ENCODE measurements around the gene DHTKD1. TPM values are rescaled to one million over a fixed set of nuclear protein-coding genes. Genes with fewer than 3 reads are reported as not detected.

The DHTKD1 gene
- total RNA-seq, 2 donors from 2014 or later = 18.4 to 23.6 TPM

DNA sequence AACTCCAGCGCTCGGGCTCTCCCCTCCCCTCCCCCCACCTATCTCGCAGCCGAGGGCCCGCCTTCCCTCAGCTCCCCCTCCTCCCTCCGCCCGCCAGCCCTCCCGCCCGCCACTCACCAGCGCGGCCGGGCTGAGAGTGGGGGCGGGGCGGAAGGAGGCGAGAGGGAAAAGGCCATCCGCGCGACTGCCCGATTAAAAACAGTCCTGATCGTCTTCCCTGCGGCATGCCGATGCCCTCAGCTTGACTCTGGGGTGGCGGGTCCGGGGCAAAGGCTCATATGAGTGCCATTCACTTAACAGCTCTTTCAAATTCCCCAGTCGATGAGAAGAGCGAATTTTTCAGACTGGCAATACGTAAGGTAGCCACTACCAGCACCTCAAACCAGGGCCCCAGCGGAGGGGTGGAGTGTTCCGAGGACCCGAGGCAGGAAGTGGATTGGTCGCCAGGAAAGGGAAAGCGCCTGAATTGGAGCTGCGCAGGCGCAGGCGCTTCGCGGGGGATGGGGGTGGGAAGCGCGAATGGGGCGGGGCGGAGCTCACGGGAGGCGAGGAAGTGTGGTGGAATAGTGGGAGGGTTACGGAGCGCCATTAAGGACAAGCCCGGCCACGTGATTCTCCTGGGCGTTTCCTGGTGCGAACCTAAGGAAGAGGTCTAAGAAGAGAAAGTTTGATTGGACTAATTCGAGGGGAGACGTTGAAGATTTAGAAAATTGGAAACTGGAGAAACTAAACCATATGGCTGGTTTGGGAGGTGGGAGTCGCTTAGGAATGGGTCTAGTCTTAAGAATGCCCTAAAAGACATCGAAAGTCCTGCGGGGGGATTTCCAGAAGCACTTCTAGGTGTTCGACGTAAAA lies 25.7 kb upstream of the DHTKD1 start, which contains the start of gene UPF2:
Gene UPF2 (minus strand): TSS at position 13 of the 855 bp plus-strand sequence. CDS start 7,386 bp downstream, outside the sequence.
- Histone ChIP-seq H3K27ac (peak within 1 kb of the TSS; percentile 96), H3K4me3 (peak within 1 kb of the TSS; percentile 99 to 100), H3K9me3 (no peaks in the 10 kb centered on the region), H3K36me3 (no peaks in the 10 kb centered on the region), H3K27me3 (no peaks in the 10 kb centered on the region), H3K4me1 (peaks cover 0 to 21% of the 10 kb centered on the region in 2 donors)
- DNase-seq (ENCODE audit: low spot score) = peak; percentile 98
- TF ChIP-seq, protein P1, sequence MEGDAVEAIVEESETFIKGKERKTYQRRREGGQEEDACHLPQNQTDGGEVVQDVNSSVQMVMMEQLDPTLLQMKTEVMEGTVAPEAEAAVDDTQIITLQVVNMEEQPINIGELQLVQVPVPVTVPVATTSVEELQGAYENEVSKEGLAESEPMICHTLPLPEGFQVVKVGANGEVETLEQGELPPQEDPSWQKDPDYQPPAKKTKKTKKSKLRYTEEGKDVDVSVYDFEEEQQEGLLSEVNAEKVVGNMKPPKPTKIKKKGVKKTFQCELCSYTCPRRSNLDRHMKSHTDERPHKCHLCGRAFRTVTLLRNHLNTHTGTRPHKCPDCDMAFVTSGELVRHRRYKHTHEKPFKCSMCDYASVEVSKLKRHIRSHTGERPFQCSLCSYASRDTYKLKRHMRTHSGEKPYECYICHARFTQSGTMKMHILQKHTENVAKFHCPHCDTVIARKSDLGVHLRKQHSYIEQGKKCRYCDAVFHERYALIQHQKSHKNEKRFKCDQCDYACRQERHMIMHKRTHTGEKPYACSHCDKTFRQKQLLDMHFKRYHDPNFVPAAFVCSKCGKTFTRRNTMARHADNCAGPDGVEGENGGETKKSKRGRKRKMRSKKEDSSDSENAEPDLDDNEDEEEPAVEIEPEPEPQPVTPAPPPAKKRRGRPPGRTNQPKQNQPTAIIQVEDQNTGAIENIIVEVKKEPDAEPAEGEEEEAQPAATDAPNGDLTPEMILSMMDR (IDR thresholded peaks at IDR 0.05) = no peak

DNA sequence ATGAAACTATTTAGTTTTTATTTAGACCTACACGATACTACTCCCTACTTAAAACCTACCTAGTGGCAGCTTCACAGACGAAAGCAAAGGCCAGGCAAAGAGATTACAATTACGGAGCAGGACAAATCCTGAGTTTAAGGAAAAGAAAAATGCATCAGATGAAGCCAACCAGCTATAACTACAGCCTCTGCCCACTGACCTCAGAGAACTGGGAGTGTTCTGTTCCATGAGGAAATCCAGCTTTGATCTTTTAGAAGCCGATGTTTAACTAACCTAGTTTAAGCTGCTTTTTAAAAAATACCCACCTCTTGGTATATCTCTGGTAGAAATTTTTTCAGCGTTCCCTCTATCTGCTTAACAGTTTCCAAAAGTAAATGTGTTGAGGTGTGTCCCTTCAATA lies 23.2 kb upstream of the DHTKD1 start:
- no peaks in the 10 kb centered on the region for H3K9me3 ChIP-seq
- no peaks in the 10 kb centered on the region for H3K27me3 ChIP-seq
- H3K36me3 ChIP-seq = no peaks in the 10 kb centered on the region
- TF ChIP-seq, protein P1 (IDR thresholded peaks at IDR 0.05) = no peak
- peaks cover 0 to 19% of the 10 kb centered on the region in 2 donors for H3K4me1 ChIP-seq
- no peak overlapping the region for H3K4me3 ChIP-seq
- H3K27ac ChIP-seq = no peak overlapping the region
- DNase-seq (ENCODE audit: low spot score) = no peak

DNA sequence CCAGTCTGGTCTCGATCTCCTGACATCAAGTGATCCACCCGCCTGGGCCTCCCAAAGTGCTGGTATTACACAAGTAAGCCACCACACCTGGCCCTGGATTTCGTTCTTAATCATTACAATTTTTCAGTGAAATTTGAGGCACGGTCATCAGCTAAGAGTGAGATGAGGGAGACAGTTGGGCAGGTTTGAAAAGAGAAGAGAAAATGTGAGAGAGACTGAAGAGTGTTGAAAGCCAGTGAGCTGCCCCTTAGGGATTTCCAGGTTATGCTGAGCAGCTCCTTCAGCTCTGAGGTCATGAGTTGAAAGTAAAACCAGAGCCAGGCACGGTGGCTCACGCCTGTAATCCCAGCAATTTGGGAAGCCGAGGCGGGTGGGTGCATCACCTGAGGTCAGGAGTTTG lies 20.2 kb upstream of the DHTKD1 start:
- H3K27me3 ChIP-seq = no peaks in the 10 kb centered on the region
- no peak overlapping the region for H3K4me3 ChIP-seq
- TF ChIP-seq, protein P1 (IDR thresholded peaks at IDR 0.05) = no peak
- DNase-seq (ENCODE audit: low spot score) = no peak
- peaks cover 0 to under 1% of the 10 kb centered on the region in 2 donors for H3K4me1 ChIP-seq
- H3K27ac ChIP-seq = no peak overlapping the region
- H3K9me3 ChIP-seq = no peaks in the 10 kb centered on the region
- H3K36me3 ChIP-seq = no peaks in the 10 kb centered on the region

DNA sequence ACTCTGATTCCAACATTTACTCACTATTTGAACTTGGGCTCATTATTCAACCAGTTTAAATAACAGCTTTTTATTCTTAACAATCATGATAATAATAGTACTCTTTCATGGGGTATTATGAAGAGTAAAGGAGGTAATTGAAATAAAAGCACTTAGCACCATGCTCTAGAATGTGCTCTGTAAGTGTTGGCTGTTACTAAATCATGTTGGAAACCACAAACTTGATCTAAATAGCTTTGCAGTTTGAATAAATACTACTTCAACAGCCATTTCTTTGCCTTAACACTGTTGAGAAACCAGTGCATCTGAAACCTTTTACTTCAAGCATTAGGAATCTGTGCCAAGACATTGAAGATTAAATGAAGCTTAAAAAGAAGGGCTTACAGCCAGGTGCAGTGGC lies 18.2 kb upstream of the DHTKD1 start:
- Histone ChIP-seq H3K9me3 (no peaks in the 10 kb centered on the region), H3K4me3 (no peak overlapping the region), H3K36me3 (no peaks in the 10 kb centered on the region), H3K27ac (no peak overlapping the region), H3K27me3 (no peaks in the 10 kb centered on the region), H3K4me1 (no peaks in the 10 kb centered on the region)
- TF ChIP-seq, protein P1 (IDR thresholded peaks at IDR 0.05) = no peak
- DNase-seq (ENCODE audit: low spot score) = no peak

DNA sequence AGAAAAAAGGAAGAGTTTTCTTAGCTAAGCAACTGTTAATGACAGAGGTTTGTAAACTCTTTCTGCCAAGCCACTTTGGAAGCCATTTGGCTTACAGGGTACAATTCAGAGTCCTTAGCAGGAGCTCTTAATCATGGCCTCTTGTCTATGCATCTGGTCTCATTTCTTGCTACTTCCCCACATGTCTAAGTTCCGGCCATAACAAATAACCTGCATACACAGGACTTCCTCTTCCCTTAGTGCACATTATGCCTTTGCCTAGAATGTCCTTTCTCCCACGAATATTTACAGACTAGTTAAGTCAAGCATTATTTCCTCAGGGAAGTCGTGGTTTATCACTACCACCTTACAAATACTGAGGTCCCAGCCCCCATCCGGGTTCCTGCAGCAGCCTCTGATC lies 17.5 kb upstream of the DHTKD1 start:
- no peak for DNase-seq (ENCODE audit: low spot score)
- no peaks in the 10 kb centered on the region for H3K36me3 ChIP-seq
- H3K27me3 ChIP-seq = no peaks in the 10 kb centered on the region
- TF ChIP-seq, protein P1 (IDR thresholded peaks at IDR 0.05) = no peak
- no peak overlapping the region for H3K4me3 ChIP-seq
- H3K27ac ChIP-seq = no peak overlapping the region
- H3K9me3 ChIP-seq = no peaks in the 10 kb centered on the region
- no peaks in the 10 kb centered on the region for H3K4me1 ChIP-seq

All from right atrium auricular region (tissue), 2 donors.